HFFc6 (cell line): ENCODE measurements around the gene CD79B. TPM values are rescaled to one million over a fixed set of nuclear protein-coding genes. Genes with fewer than 3 reads are reported as not detected.

Experiments used
- DNase-seq: peaks from one replicate; pipeline ENCODE4 v3.0.0-alpha.2; 2018
- H3K27ac Mint-ChIP-seq: 2 replicates; pipeline ENCODE4 v1.8.0; 2020; ENCODE audit warnings: mild to moderate bottlenecking, mixed read lengths
- H3K27me3 Mint-ChIP-seq: 2 replicates; pipeline ENCODE4 v1.8.0; 2021; ENCODE audit warnings: mild to moderate bottlenecking, moderate library complexity, mixed read lengths; ENCODE audit not compliant: insufficient read depth
- H3K36me3 Mint-ChIP-seq: 2 replicates; pipeline ENCODE4 v1.8.0; 2021; ENCODE audit warnings: low read depth, mixed read lengths
- H3K4me1 Mint-ChIP-seq: 2 replicates; pipeline ENCODE4 v1.8.0; 2020; ENCODE audit warnings: low read depth, mixed read lengths
- H3K4me3 Mint-ChIP-seq: 2 replicates; pipeline ENCODE4 v1.8.0; 2020; ENCODE audit warnings: mild to moderate bottlenecking, moderate library complexity, mixed read lengths
- H3K9me3 Mint-ChIP-seq: 2 replicates; pipeline ENCODE4 v1.8.0; 2020; ENCODE audit warnings: mild to moderate bottlenecking, mixed read lengths
- total RNA-seq, 6 experiments: library from RNA; stranded (reverse); fragmentation: NEBNext Ultra II Directional; extraction: Animal tissue kit (Norgen Biotek cat#: 25700); gene quantifications; 2 replicates in 1 of 6; 3 replicates in 5 of 6; pipeline ENCODE4 v1.2.3, GENCODE V29; 2021
- TF ChIP-seq, protein P1 (sequence below): fragments of 200-600 bp; sonication (generic); IDR thresholded peaks from 2 replicates; pipeline ENCODE4 v1.5.0; 2021; ENCODE audit warnings: antibody characterized with exemption, mild to moderate bottlenecking

The CD79B gene
- total RNA-seq, 6 experiments from 2014 or later: 0.26 to 0.76 (median 0.34) TPM; not detected in 1

DNA sequence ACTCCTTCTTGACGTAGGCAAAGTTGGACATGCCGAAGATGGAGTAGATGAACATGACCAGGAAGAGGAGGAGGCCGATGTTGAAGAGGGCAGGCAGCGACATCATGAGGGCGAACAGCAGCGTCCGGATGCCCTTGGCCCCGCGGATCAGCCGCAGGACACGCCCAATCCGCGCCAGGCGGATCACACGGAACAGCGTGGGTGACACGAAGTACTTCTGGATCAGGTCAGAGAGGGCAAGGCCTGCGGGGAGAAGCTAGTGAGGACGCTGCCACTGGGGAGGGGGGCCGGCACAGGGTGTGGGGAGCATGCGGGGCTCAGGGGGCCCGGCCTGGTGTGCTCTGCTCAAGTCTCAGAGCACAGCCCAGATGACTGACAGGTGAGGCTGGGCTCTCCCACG, 9.6 kb upstream of the CD79B start:
- Mint-ChIP-seq H3K9me3 (no peaks in the 10 kb centered on the region), H3K4me3 (no peak overlapping the region), H3K27ac (no peak overlapping the region), H3K36me3 (no peaks in the 10 kb centered on the region), H3K4me1 (no peaks in the 10 kb centered on the region), H3K27me3 (peaks cover 14% of the 10 kb centered on the region)
- TF ChIP-seq, protein P1, sequence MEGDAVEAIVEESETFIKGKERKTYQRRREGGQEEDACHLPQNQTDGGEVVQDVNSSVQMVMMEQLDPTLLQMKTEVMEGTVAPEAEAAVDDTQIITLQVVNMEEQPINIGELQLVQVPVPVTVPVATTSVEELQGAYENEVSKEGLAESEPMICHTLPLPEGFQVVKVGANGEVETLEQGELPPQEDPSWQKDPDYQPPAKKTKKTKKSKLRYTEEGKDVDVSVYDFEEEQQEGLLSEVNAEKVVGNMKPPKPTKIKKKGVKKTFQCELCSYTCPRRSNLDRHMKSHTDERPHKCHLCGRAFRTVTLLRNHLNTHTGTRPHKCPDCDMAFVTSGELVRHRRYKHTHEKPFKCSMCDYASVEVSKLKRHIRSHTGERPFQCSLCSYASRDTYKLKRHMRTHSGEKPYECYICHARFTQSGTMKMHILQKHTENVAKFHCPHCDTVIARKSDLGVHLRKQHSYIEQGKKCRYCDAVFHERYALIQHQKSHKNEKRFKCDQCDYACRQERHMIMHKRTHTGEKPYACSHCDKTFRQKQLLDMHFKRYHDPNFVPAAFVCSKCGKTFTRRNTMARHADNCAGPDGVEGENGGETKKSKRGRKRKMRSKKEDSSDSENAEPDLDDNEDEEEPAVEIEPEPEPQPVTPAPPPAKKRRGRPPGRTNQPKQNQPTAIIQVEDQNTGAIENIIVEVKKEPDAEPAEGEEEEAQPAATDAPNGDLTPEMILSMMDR: no peak
- no peak for DNase-seq

DNA sequence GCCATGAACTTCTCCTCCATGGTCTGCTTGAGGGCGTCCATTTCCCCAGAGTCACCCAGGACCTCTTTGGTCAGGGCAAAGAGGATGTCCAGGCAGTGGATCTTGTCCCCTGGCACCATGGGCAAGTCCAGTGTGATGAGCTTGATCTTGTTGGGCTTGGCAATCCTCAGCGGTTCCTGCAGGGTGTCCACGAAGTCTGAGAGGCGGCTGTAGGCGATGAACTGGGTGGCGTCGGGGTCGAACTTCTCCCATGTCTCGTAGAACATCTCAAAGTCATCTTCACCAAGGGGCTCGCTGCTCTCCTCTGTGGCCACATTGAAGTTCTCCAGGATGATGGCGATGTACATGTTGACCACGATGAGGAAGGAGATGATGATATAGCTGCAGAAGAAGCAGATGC, 9.0 kb upstream of the CD79B start:
- Mint-ChIP-seq H3K36me3 (no peaks in the 10 kb centered on the region), H3K27ac (no peak overlapping the region), H3K9me3 (no peaks in the 10 kb centered on the region), H3K27me3 (peaks cover 14% of the 10 kb centered on the region), H3K4me1 (no peaks in the 10 kb centered on the region), H3K4me3 (no peak overlapping the region)
- no peak for DNase-seq
- TF ChIP-seq, protein P1: no peak

DNA sequence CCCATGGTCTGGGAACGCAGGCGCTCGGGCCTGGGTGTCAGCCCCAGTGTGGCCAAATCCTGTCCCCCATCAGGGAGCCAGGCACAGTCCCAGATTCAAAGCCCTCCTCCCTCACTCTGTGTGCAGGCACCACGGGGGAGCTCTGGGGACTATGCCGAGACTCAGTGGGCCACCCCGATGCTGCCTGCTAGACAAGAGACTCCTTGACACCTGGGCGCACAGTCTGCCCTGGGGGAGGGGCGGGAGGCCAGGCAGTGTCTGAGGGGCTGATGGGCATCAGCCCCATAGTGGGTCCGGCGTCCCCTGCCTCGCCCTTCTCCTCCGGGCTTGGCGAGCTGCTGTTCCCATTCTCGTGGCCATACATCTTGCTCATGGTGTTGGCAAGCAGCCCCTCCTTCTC, 8.5 kb upstream of the CD79B start:
- peaks cover 19% of the 10 kb centered on the region for H3K27me3 Mint-ChIP-seq
- no peaks in the 10 kb centered on the region for H3K36me3 Mint-ChIP-seq
- TF ChIP-seq, protein P1: no peak
- no peaks in the 10 kb centered on the region for H3K4me1 Mint-ChIP-seq
- no peak for DNase-seq
- H3K9me3 Mint-ChIP-seq: no peaks in the 10 kb centered on the region
- no peak overlapping the region for H3K27ac Mint-ChIP-seq
- H3K4me3 Mint-ChIP-seq: no peak overlapping the region

DNA sequence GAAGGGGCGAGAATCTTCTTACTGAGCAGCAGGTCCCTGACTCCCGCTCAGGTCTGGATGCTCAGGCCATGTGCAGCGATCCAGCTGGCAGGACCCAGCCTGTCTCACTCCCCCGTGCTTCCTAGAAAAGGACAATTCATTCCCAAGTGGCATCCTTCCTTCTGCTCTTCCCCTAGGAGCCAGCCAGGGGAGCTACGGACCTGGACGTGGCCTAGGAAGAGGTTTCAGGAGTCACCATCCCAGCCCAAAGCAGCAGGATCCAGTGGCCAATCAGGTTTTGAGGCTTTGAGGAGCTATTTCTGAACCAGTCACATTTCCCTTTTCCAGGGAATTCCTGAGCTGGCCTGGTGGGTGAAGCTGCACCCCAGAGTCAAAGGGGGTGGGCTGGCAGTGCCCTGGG, 7.8 kb upstream of the CD79B start:
- no peaks in the 10 kb centered on the region for H3K36me3 Mint-ChIP-seq
- TF ChIP-seq, protein P1: no peak
- no peak overlapping the region for H3K27ac Mint-ChIP-seq

DNA sequence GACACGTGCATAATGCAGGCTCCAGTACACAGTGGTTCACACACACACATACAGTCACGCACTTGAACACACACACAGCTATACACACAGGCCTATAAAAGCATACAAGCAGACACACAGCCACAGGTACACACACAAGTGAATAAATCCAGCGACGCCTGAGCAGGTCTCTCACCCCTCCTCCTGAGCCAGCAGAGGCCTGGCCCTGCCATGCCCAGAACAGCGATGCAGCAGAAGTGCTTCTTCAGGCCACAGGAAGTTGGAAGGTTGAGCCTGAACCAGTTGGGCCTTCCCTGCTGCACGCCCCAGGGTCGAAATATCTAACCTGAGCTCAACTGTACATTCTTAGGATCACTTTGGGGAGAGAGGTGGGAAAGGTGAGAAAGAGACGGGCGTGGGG, 7.3 kb upstream of the CD79B start:
- Mint-ChIP-seq H3K27ac (no peak overlapping the region), H3K36me3 (no peaks in the 10 kb centered on the region), H3K4me3 (no peak overlapping the region), H3K27me3 (peaks cover 24% of the 10 kb centered on the region), H3K4me1 (no peaks in the 10 kb centered on the region), H3K9me3 (no peaks in the 10 kb centered on the region)
- TF ChIP-seq, protein P1: no peak
- no peak for DNase-seq

More for the DNA sequence above, 7.8 kb upstream of the CD79B start:
- Mint-ChIP-seq H3K27me3 (peaks cover 24% of the 10 kb centered on the region), H3K9me3 (no peaks in the 10 kb centered on the region), H3K4me3 (no peak overlapping the region), H3K4me1 (no peaks in the 10 kb centered on the region)
- no peak for DNase-seq

DNA sequence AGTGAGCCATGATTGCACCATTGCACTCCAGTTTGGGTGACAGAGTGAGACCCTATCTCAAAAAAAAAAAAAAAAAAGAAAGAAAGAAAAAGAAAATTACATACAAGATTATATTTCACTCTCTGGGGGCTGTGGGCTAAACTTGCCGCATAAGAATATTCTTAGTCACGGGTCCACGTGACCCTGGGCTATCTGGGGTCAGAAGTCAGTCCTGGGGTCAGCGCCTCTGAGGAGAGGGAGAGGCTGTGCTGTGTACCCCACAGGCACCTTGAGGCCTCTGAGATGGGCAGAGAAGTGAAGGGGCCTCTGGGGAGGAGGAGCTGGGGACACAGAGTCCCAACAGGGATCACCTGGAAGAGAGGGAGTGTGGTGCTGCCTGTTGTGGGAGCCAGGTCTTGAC, 5.8 kb upstream of the CD79B start:
- Mint-ChIP-seq H3K9me3 (no peaks in the 10 kb centered on the region), H3K4me3 (no peak overlapping the region), H3K36me3 (no peaks in the 10 kb centered on the region), H3K4me1 (no peaks in the 10 kb centered on the region), H3K27ac (no peak overlapping the region), H3K27me3 (peaks cover 31% of the 10 kb centered on the region)
- TF ChIP-seq, protein P1: no peak
- no peak for DNase-seq
